ENCODE data around the gene PTPRM.
A peak's percentile ranks its signal among the peaks of the same experiment; 100 is the strongest.

The PTPRM gene

DNA sequence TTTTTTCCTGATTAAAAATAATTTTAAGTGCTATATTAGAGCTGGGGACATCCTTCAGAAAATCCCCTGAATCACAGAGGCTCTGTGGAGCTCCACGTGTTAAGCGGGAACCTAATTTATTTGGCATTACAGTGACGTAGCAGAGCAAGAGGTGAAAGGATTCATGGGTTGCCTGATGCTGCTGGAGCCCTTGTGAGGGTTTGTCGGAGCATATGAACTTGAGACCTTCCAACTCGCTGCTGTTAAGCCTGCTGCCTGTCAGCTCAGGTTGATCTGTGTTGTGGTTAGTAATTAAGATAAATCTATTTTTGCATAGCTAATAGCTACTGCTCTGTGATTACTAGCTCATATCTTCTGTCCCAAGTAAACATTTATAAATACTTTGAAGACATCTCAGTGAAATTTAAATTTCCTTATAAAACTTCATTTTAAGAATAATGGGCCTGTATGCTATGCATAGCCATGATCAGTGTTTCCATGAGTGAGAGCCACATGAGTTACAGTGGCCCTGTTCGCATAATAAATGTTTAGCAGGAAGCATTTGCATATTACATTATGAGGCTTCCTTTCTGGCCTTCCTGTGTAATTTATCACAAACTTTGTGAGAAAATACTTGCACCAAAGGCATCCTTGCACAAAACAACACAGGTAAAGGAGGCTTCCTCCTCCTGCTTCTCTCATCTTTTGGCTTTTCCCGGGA lies 438.9 kb downstream of the PTPRM start:
- H3K9me3 ChIP-seq (ENCODE audit: control insufficient read depth, insufficient read depth, low read length): no peaks in the 10 kb centered on the region
- H3K9ac ChIP-seq (ENCODE audit: low read depth, low read length): no peak overlapping the region
- H3K27me3 ChIP-seq (ENCODE audit: control insufficient read depth, insufficient read depth, low read length): no peaks in the 10 kb centered on the region
- no peak overlapping the region for H3K4me3 ChIP-seq (ENCODE audit: low read depth, low read length)
- peak overlapping the region; percentile 5 for H3K27ac ChIP-seq (ENCODE audit: low read depth, low read length)
- no peaks in the 10 kb centered on the region for H3K36me3 ChIP-seq (ENCODE audit: control insufficient read depth, insufficient read depth, low read length)
- H3K4me1 ChIP-seq (ENCODE audit: control insufficient read depth, insufficient read depth, low read length): peaks cover 25% of the 10 kb centered on the region

DNA sequence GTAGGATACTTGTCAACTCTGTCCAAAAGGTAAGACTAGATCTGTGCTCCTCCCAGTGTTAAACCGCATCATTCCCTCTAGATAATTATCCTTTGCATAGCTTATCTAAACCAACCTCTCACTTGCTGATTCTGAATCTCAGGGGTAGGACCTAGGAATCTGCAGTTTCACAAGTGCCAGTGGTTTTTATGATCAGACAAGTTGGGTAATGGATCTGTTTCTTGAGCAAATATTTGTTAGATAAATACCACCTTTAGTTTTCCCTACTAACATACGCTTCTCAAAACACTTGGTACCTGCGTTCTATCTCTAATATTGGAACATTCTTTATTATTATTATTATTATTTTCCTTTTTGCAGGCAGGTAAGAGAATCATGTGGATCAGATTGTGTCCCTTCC lies 439.9 kb downstream of the PTPRM start:
- H3K36me3 ChIP-seq (ENCODE audit: control insufficient read depth, insufficient read depth, low read length): no peaks in the 10 kb centered on the region
- H3K27ac ChIP-seq (ENCODE audit: low read depth, low read length): no peak overlapping the region
- H3K27me3 ChIP-seq (ENCODE audit: control insufficient read depth, insufficient read depth, low read length): no peaks in the 10 kb centered on the region
- no peaks in the 10 kb centered on the region for H3K9me3 ChIP-seq (ENCODE audit: control insufficient read depth, insufficient read depth, low read length)
- no peak overlapping the region for H3K4me3 ChIP-seq (ENCODE audit: low read depth, low read length)
- peaks cover 25% of the 10 kb centered on the region for H3K4me1 ChIP-seq (ENCODE audit: control insufficient read depth, insufficient read depth, low read length)
- no peak overlapping the region for H3K9ac ChIP-seq (ENCODE audit: low read depth, low read length)

DNA sequence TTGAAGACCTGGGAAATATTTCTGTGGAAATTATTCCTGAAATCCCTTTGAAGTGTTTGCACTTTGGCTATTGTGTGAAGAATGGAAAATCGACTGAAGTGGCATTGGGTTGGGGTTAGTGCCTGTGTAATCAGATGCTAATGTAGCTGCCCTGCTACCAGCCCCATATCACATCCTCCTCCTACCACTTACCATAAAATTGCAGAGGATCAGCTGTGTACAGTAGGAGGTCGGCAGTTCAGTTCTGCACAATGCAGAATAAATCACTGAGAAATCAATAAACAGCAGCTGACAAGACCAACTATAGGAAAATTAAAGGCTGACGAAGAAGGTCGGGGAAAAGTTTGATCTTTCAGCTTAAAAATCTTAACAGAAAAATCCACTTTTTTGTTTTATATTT lies 440.9 kb downstream of the PTPRM start:
- Histone ChIP-seq H3K9ac (ENCODE audit: low read depth, low read length) (no peak overlapping the region), H3K27ac (ENCODE audit: low read depth, low read length) (no peak overlapping the region), H3K4me1 (ENCODE audit: control insufficient read depth, insufficient read depth, low read length) (peaks cover 25% of the 10 kb centered on the region), H3K27me3 (ENCODE audit: control insufficient read depth, insufficient read depth, low read length) (no peaks in the 10 kb centered on the region), H3K9me3 (ENCODE audit: control insufficient read depth, insufficient read depth, low read length) (no peaks in the 10 kb centered on the region), H3K36me3 (ENCODE audit: control insufficient read depth, insufficient read depth, low read length) (no peaks in the 10 kb centered on the region), H3K4me3 (ENCODE audit: low read depth, low read length) (no peak overlapping the region)

DNA sequence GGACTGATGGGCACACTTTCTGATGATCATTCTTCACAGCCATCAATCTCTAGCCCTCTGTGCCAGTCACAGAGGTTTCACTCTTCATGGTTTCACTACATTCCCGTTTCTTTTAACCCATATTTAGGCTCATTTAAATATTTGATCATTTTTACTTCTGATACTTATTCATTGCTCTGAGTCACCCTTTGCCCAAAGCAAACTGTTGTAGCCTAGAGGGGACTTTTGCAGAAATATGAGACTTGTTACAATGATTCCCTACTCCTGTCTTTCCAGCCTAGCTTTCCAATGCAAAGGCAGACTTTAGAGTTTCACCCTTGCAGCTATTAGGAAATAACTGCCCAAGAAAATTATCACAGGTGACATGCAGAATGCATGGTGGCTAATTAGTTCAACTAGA lies 444.2 kb downstream of the PTPRM start:
- Histone ChIP-seq H3K4me3 (ENCODE audit: low read depth, low read length) (no peak overlapping the region), H3K27me3 (ENCODE audit: control insufficient read depth, insufficient read depth, low read length) (no peaks in the 10 kb centered on the region), H3K9ac (ENCODE audit: low read depth, low read length) (no peak overlapping the region), H3K36me3 (ENCODE audit: control insufficient read depth, insufficient read depth, low read length) (no peaks in the 10 kb centered on the region), H3K27ac (ENCODE audit: low read depth, low read length) (no peak overlapping the region), H3K4me1 (ENCODE audit: control insufficient read depth, insufficient read depth, low read length) (peaks cover 6% of the 10 kb centered on the region; the same call in 1 of the 2 replicates), H3K9me3 (ENCODE audit: control insufficient read depth, insufficient read depth, low read length) (no peaks in the 10 kb centered on the region)

DNA sequence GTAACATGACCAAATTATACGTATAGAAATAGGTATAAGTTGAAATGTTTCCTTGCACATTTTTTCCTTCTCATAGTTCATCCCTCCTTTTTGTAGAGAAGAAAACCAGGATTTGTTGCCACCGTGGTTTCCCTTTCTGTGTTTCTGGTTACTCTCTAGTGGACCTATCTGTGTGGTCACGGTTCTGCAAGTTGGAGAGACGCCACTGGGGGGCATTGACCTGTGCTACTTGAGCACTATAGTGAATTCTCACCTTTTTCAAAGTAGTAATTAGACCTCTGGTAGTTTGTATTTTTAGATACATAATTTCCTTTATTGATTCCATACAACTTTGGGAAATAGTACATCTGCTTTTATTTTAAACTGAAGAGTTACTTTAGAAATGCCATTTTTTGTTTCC lies 444.8 kb downstream of the PTPRM start:
- H3K4me3 ChIP-seq (ENCODE audit: low read depth, low read length): no peak overlapping the region
- no peaks in the 10 kb centered on the region for H3K9me3 ChIP-seq (ENCODE audit: control insufficient read depth, insufficient read depth, low read length)
- H3K9ac ChIP-seq (ENCODE audit: low read depth, low read length): no peak overlapping the region
- H3K27ac ChIP-seq (ENCODE audit: low read depth, low read length): no peak overlapping the region
- peaks cover 3% of the 10 kb centered on the region; the same call in 1 of the 2 replicates for H3K4me1 ChIP-seq (ENCODE audit: control insufficient read depth, insufficient read depth, low read length)
- no peaks in the 10 kb centered on the region for H3K36me3 ChIP-seq (ENCODE audit: control insufficient read depth, insufficient read depth, low read length)
- no peaks in the 10 kb centered on the region for H3K27me3 ChIP-seq (ENCODE audit: control insufficient read depth, insufficient read depth, low read length)

DNA sequence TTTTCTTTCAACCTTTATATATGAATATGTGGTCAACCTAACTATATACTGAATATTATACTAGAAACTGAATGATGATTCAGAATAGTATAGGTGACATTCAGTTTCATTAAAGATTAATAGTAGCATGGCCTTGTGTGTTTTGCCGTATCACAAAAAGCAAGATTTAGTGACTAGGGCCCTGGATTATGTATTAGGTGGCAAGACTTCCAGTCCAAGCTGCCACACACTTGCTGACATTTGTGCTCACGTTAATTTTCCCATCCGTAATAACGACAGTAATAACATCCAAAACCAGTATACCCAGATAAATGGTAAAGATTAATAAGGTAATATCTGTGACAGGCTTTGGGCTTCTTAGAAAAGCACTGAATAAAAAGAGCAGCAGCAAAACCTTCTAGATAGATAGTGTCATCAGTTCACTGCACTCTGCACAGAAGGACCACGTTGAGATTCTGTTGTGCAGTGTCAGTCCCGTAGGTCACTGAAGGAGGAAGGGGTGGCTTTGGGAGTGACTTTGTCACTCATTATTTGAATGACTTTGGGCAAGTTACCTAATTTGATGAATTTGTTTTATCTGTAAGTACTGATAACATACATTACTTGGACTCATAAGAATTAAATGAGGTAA lies 451.7 kb downstream of the PTPRM start:
- H3K4me1 ChIP-seq (ENCODE audit: control insufficient read depth, insufficient read depth, low read length): no peaks in the 10 kb centered on the region
- no peaks in the 10 kb centered on the region for H3K27me3 ChIP-seq (ENCODE audit: control insufficient read depth, insufficient read depth, low read length)
- no peak overlapping the region for H3K9ac ChIP-seq (ENCODE audit: low read depth, low read length)
- H3K4me3 ChIP-seq (ENCODE audit: low read depth, low read length): no peak overlapping the region
- H3K27ac ChIP-seq (ENCODE audit: low read depth, low read length): no peak overlapping the region
- H3K9me3 ChIP-seq (ENCODE audit: control insufficient read depth, insufficient read depth, low read length): no peaks in the 10 kb centered on the region
- H3K36me3 ChIP-seq (ENCODE audit: control insufficient read depth, insufficient read depth, low read length): no peaks in the 10 kb centered on the region

DNA sequence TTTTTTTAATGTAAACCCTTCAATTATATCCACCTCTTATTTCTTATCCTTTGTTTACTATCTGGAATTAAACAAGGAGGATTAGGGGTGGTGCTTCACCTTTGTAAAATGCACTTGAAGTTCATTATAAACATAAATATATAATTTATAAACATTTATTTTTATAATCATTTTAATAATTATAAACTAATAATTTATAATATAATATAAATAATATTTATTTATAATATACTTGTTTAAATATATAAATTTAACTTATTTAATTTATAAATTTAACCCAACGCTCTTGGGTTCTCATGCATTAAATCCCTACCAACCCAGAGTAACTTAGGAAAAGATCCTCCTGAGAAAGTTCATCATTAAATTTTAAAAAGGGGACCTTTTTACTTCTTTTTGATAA lies 452.5 kb downstream of the PTPRM start:
- Histone ChIP-seq H3K4me3 (ENCODE audit: low read depth, low read length) (no peak overlapping the region), H3K9ac (ENCODE audit: low read depth, low read length) (no peak overlapping the region), H3K9me3 (ENCODE audit: control insufficient read depth, insufficient read depth, low read length) (no peaks in the 10 kb centered on the region), H3K27ac (ENCODE audit: low read depth, low read length) (no peak overlapping the region), H3K27me3 (ENCODE audit: control insufficient read depth, insufficient read depth, low read length) (no peaks in the 10 kb centered on the region), H3K4me1 (ENCODE audit: control insufficient read depth, insufficient read depth, low read length) (no peaks in the 10 kb centered on the region), H3K36me3 (ENCODE audit: control insufficient read depth, insufficient read depth, low read length) (no peaks in the 10 kb centered on the region)

DNA sequence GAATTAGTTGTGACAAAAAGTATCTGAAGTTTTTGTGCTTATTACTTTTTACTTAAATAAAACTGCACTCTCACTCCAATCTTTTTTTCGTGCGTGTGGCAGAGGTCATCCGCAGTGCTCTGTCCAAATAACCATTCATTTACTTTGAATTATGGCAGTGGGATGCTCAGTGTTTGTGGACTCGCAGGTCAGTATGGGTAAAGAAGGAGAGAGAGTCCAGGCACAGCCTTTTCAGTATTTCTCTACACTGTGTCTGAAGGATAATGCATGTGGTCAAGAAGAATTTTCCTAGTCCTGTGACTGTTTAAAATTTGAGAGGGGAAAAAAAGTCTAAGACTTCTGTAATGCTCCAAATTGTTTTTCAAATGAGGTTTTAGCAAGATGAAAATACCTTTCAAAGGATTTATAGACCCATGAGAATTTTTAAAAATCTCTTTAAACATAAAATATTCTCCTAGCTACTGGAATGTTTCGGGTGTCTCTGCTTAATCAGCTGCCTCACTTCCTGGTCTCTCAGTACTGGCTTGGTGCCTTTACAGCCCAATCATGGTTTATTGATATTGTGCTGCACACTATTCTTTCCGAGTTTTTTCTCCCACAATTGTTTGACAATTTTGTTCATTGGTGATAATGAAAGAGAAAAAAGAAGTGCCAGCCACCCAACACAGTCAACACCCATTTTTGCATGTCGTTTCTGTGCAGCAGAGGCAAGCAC lies 453.2 kb downstream of the PTPRM start:
- H3K4me3 ChIP-seq (ENCODE audit: low read depth, low read length): no peak overlapping the region
- no peak overlapping the region for H3K27ac ChIP-seq (ENCODE audit: low read depth, low read length)
- no peaks in the 10 kb centered on the region for H3K36me3 ChIP-seq (ENCODE audit: control insufficient read depth, insufficient read depth, low read length)
- H3K9ac ChIP-seq (ENCODE audit: low read depth, low read length): no peak overlapping the region
- no peaks in the 10 kb centered on the region for H3K4me1 ChIP-seq (ENCODE audit: control insufficient read depth, insufficient read depth, low read length)
- H3K9me3 ChIP-seq (ENCODE audit: control insufficient read depth, insufficient read depth, low read length): no peaks in the 10 kb centered on the region
- no peaks in the 10 kb centered on the region for H3K27me3 ChIP-seq (ENCODE audit: control insufficient read depth, insufficient read depth, low read length)

DNA sequence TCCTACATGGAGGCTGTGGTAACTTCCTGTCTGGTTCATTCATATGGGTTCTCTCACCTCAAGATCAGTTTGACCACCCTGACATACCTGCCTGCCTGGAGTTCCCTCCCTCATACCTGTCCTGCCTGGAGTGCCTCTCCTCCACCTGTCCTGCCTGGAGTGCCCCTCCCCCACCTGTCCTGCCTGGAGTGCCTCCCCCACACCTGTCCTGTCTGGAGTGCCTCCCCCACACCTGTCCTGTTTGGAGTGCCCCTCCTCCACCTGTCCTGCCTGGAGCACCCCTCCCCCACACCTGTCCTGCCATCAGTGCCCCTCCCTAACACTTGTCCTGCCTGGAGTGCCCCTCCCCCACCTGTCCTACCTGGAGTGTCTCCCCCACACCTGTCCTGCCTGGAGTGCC lies 461.9 kb downstream of the PTPRM start:
- H3K27ac ChIP-seq (ENCODE audit: low read depth, low read length): no peak overlapping the region
- no peak overlapping the region for H3K4me3 ChIP-seq (ENCODE audit: low read depth, low read length)
- H3K4me1 ChIP-seq (ENCODE audit: control insufficient read depth, insufficient read depth, low read length): peaks cover 11% of the 10 kb centered on the region; the same call in 1 of the 2 replicates
- H3K27me3 ChIP-seq (ENCODE audit: control insufficient read depth, insufficient read depth, low read length): no peaks in the 10 kb centered on the region
- H3K9me3 ChIP-seq (ENCODE audit: control insufficient read depth, insufficient read depth, low read length): no peaks in the 10 kb centered on the region
- no peak overlapping the region for H3K9ac ChIP-seq (ENCODE audit: low read depth, low read length)
- no peaks in the 10 kb centered on the region for H3K36me3 ChIP-seq (ENCODE audit: control insufficient read depth, insufficient read depth, low read length)

DNA sequence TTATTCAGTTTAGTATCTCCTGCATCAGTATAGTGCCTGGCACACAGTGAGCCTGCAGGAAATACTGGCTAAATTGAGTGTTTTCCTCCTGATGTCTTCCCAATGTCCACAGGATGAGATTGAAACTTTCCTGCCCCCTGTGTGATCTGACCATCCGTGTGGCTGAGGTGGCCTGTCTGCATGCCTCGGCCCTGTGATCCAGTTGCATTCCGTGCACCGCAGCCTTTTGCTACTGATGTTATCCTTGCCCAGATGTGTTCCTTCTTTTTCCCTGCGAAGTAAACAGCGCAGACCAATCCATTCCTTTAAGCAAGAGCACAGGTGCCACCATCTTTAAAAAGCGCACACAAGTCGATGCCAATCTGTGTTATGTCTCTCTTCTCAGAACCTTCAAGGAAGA lies 462.6 kb downstream of the PTPRM start:
- H3K4me3 ChIP-seq (ENCODE audit: low read depth, low read length): no peak overlapping the region
- no peaks in the 10 kb centered on the region for H3K9me3 ChIP-seq (ENCODE audit: control insufficient read depth, insufficient read depth, low read length)
- no peak overlapping the region for H3K9ac ChIP-seq (ENCODE audit: low read depth, low read length)
- no peaks in the 10 kb centered on the region for H3K27me3 ChIP-seq (ENCODE audit: control insufficient read depth, insufficient read depth, low read length)
- peaks cover 11% of the 10 kb centered on the region; the same call in 1 of the 2 replicates for H3K4me1 ChIP-seq (ENCODE audit: control insufficient read depth, insufficient read depth, low read length)
- no peaks in the 10 kb centered on the region for H3K36me3 ChIP-seq (ENCODE audit: control insufficient read depth, insufficient read depth, low read length)
- H3K27ac ChIP-seq (ENCODE audit: low read depth, low read length): no peak overlapping the region

DNA sequence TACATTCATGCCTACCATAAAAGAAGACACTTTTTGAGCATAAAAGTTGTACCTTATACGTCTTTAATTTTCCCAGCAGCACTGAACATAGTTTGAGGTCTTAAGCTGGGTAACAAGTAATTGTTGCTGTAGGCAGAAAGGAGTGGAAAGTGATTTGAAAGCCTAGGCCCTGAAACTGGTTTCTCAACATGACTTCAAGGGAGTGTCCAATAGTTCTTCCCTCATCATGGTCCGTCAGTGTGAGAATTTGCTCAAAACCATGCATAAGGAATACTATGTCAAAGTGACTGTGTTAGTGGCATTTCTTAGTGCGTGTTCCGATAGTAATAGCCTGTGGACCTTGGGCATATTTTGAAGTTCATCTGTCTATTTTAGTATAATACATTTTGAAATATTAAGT lies 463.1 kb downstream of the PTPRM start:
- no peak overlapping the region for H3K9ac ChIP-seq (ENCODE audit: low read depth, low read length)
- H3K4me3 ChIP-seq (ENCODE audit: low read depth, low read length): no peak overlapping the region
- H3K4me1 ChIP-seq (ENCODE audit: control insufficient read depth, insufficient read depth, low read length): peaks cover 11% of the 10 kb centered on the region; the same call in 1 of the 2 replicates
- H3K36me3 ChIP-seq (ENCODE audit: control insufficient read depth, insufficient read depth, low read length): no peaks in the 10 kb centered on the region
- H3K9me3 ChIP-seq (ENCODE audit: control insufficient read depth, insufficient read depth, low read length): no peaks in the 10 kb centered on the region
- H3K27me3 ChIP-seq (ENCODE audit: control insufficient read depth, insufficient read depth, low read length): no peaks in the 10 kb centered on the region
- no peak overlapping the region for H3K27ac ChIP-seq (ENCODE audit: low read depth, low read length)

Data from HUES48 (cell line).